ENCODE measurements around the gene SPRR1A.
"Not testable (repeated sequence)": the region's sequence is repeated elsewhere in the genome, so short reads cannot be mapped to it uniquely, and the experiment has no call there.

SPRR1A gene

DNA sequence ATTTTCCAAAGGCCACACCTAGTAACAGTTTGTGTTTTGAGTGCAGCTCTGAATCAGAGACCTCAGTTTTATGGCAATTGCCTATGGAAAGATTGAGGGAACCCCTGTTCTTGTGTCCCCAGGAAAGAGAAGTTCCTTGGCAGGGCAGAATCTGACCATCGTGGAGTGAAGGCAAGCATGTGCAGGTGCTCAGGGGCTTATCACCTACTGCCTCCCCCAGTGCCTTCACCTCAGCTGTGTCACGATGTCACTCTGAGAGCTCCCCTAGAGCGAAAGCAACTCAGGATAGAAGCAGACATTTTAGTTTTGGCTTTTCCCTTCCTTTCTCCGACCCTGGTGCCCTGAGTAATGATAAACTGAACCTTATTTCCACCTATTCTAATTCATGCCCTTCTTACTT, 1.8 kb upstream of the SPRR1A start:
- no peak overlapping the region for H3K27ac Mint-ChIP-seq
- ATAC-seq (replicated peaks), result no peak

DNA sequence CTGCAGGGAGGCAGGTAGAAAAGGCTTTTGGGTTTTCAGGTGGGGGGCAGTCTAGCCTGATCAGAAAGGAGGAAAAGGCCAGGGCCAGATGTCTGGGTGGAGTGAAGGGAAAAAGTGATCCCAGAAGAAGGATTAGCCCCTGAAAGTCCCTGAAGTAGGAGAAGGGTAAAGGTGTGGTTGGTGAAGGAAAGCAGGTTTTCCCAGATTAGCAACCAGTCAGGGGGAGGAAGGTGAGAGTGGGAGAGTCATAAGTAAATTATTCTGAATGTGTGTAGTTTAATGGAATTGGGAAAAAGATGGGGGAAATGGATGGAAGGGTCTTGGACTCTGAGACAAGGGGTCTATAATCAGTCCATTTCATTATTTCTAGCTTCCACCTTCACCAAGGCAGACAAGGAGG, 647 bp upstream of the SPRR1A start:
- no peak for DNase-seq
- Mint-ChIP-seq H3K27ac (no peak overlapping the region), H3K36me3 (ENCODE audit: insufficient read depth) (no peaks in the 10 kb centered on the region), H3K27me3 (peaks cover 53 to 69% of the 10 kb centered on the region in 2 donors), H3K4me1 (ENCODE audit: low read depth in 2 of 2) (no peaks in the 10 kb centered on the region), H3K4me3 (no peak overlapping the region), H3K9me3 (peaks cover 0 to 7% of the 10 kb centered on the region in 2 donors)
- no peak for ATAC-seq (replicated peaks)

More for the DNA sequence above, 1.8 kb upstream of the SPRR1A start:
- DNase-seq, result no peak
- Mint-ChIP-seq H3K36me3 (ENCODE audit: insufficient read depth) (no peaks in the 10 kb centered on the region), H3K9me3 (peaks cover 0 to 7% of the 10 kb centered on the region in 2 donors), H3K27me3 (peaks cover 50 to 71% of the 10 kb centered on the region in 2 donors), H3K4me1 (ENCODE audit: low read depth in 2 of 2) (no peaks in the 10 kb centered on the region), H3K4me3 (no peak overlapping the region)

DNA sequence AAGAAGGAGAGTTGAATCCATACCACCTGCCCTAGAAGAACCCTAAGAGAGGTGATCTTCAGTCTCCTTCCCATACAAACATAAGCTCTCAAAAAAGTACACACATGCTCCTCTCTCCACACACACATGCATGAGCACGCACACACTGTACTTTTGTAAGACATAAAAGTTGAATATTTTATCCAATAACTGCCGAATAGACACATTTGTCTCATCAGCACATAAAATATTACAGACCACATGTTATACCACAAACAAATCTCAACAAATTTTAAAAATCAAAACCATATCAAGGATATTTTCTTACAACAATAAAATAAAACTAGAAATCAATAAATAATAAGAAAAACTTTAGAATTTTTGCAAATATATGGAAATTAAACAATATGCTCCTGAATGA, 2.7 kb downstream of the SPRR1A start:
- Mint-ChIP-seq H3K9me3 (peaks cover 0 to 7% of the 10 kb centered on the region in 2 donors), H3K27me3 (peaks cover 47 to 51% of the 10 kb centered on the region in 2 donors), H3K4me1 (ENCODE audit: low read depth in 2 of 2) (no peaks in the 10 kb centered on the region), H3K4me3 (no peak overlapping the region), H3K27ac (no peak overlapping the region), H3K36me3 (ENCODE audit: insufficient read depth) (no peaks in the 10 kb centered on the region)
- ATAC-seq (replicated peaks) (no peak), DNase-seq (no peak)

DNA sequence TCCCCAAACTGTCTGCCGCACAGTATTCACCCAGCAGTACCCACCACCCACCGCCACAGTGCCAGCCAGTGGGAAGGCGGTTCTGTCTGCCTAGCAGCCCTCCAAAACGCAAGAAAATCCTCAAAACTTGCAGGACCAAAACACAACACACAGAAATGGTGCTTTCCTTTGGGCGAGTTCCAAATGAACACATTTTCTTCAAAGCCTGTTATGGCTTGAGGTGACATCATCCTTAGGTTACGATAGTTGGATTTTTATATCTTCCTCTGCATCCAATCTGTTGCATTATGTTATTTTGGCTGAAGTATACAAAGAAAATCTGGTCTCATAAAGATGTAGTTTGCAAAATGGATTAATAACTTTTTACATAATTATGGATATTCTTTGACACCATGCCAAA, 9.3 kb downstream of the SPRR1A start:
- no peaks in the 10 kb centered on the region for H3K36me3 Mint-ChIP-seq (ENCODE audit: insufficient read depth)
- H3K27me3 Mint-ChIP-seq, result peaks cover 20 to 56% of the 10 kb centered on the region in 2 donors
- no peaks in the 10 kb centered on the region for H3K4me1 Mint-ChIP-seq (ENCODE audit: low read depth in 2 of 2)
- no peak for ATAC-seq (replicated peaks)
- no peak overlapping the region for H3K27ac Mint-ChIP-seq
- no peak for DNase-seq
- no peaks in the 10 kb centered on the region for H3K9me3 Mint-ChIP-seq
- H3K4me3 Mint-ChIP-seq, result no peak overlapping the region

DNA sequence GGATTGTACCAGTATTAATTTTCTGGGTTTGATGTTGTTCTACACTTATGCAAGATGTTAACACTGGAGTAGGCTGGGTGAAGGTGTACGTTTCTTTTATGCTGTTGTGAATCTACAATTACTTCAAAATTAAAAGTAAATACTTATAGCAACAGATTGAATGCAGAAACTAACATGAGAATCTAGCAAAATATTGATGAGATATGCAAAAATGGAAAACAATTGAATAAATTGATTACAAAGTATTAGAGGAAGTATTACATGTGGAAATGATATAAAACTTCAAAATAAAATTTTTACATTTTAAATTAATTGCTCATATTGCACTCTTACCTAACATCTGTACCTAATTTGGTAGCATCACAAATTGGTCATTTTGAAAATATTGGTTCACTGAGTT, 12.0 kb downstream of the SPRR1A start:
- H3K36me3 Mint-ChIP-seq (ENCODE audit: insufficient read depth), result no peaks in the 10 kb centered on the region
- H3K4me3 Mint-ChIP-seq, result no peak overlapping the region
- ATAC-seq (replicated peaks) (no peak), DNase-seq (no peak)
- H3K27ac Mint-ChIP-seq, result no peak overlapping the region
- no peaks in the 10 kb centered on the region for H3K9me3 Mint-ChIP-seq
- peaks cover 29 to 58% of the 10 kb centered on the region in 2 donors for H3K27me3 Mint-ChIP-seq
- no peaks in the 10 kb centered on the region for H3K4me1 Mint-ChIP-seq (ENCODE audit: low read depth in 2 of 2)

DNA sequence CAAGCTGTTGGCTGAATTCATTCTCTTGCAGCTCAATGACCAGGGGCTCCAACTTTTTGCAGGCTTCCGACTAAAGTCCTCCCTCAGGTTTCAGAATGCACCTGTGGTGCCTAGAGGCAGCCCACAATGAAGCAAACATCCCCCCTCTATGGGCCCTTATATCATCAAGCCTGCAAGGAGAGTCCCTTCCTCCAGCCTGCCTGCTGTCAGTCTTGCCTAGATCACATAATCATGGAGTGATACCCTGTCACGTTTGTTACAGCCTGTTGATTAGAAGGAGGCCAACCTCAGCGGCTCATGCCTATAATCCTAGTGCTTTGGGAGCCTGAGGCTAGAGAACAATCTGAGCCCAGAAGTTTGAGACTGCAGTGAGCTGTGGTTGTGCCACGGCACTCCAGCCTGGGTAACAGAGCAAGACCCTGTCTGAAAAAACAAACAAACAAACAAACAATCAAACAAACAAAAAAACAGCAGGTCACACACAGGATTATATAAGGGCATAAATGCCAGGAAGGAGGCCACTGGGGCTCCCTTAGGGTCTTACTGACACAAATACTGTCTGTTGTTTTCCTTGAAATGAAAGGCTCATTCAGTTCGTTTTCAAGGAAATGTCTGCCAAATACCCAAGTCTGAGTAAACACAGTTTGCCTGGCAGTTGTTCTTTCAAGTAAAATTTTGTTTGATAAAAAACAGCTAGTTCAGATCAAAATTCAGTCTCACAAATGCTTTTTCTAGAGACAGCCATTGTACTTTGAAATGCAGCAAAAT, 12.9 kb downstream of the SPRR1A start:
- Mint-ChIP-seq H3K4me1 (ENCODE audit: low read depth in 2 of 2) (no peaks in the 10 kb centered on the region), H3K27me3 (peaks cover 39 to 59% of the 10 kb centered on the region in 2 donors)
- no peak for ATAC-seq (replicated peaks)

DNA sequence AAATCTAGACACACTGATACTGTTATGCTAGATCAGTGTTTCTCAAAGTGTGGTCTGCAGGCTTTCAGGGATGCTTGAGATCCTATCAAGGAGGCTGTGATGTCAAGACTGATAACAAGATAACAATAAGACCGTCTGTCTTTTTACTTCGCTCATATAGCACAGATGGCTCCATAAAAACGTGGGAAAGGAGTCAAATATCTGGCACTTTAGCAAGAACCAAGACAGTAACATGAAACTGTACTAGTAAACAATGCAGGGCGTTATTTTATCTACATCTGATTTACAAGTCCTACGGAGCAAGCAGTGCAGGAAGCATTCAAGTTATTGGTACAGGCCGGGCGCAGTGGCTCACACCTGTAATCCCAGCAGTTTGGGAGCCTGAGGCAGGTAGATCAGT, 14.0 kb downstream of the SPRR1A start:
- ATAC-seq (replicated peaks) (no peak), DNase-seq (no peak)
- Mint-ChIP-seq H3K4me1 (ENCODE audit: low read depth in 2 of 2) (no peaks in the 10 kb centered on the region), H3K36me3 (ENCODE audit: insufficient read depth) (no peaks in the 10 kb centered on the region), H3K27me3 (peaks cover 41 to 58% of the 10 kb centered on the region in 2 donors), H3K4me3 (no peak overlapping the region), H3K9me3 (no peaks in the 10 kb centered on the region), H3K27ac (no peak overlapping the region)

More for the DNA sequence above, 12.9 kb downstream of the SPRR1A start:
- DNase-seq, result no peak
- no peak overlapping the region for H3K4me3 Mint-ChIP-seq
- no peaks in the 10 kb centered on the region for H3K9me3 Mint-ChIP-seq
- no peaks in the 10 kb centered on the region for H3K36me3 Mint-ChIP-seq (ENCODE audit: insufficient read depth)
- no peak overlapping the region for H3K27ac Mint-ChIP-seq

DNA sequence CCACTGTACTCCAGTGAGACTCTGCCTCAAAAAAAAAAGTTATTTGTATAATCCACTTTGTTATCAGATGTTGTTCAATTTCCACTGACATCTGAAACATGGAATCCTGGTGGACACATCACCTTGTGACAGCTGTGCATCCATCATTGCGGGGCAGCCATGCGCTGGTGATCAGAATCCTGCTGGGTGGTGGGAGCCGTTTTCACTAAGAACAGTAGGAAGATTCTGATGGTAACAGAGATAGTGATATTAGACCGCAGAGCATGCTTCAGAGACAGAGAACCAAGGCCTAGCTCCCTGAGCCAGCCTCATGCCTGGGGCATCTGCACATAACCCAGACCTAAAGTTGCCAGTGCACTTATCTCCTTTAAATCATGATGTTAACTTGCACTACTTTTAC, 14.6 kb downstream of the SPRR1A start:
- Mint-ChIP-seq H3K9me3 (no peaks in the 10 kb centered on the region), H3K36me3 (ENCODE audit: insufficient read depth) (no peaks in the 10 kb centered on the region), H3K27me3 (peaks cover 36 to 53% of the 10 kb centered on the region in 2 donors), H3K4me3 (no peak overlapping the region), H3K27ac (no peak overlapping the region), H3K4me1 (ENCODE audit: low read depth in 2 of 2) (no peaks in the 10 kb centered on the region)
- DNase-seq (no peak), ATAC-seq (replicated peaks) (no peak)

DNA sequence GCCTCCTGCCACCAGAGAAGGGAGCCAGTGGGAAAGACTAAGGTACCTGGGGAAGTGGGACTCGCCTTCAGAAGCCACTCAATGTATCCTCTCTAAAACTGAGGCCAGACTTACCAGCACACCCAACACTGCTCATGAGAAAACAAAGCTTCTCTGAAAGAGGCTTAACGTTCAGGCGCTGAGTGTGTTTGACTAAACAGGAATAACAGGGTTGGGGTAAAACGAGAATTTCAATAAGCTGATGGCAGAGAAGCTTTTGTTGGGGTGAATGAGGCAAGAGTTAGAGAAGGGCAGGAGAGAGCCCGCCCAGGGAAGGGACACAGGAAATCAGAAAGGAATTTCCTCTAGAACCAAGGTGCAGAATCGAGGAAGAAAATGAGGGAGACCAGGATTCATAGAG, 15.9 kb downstream of the SPRR1A start:
- no peak overlapping the region for H3K27ac Mint-ChIP-seq

DNA sequence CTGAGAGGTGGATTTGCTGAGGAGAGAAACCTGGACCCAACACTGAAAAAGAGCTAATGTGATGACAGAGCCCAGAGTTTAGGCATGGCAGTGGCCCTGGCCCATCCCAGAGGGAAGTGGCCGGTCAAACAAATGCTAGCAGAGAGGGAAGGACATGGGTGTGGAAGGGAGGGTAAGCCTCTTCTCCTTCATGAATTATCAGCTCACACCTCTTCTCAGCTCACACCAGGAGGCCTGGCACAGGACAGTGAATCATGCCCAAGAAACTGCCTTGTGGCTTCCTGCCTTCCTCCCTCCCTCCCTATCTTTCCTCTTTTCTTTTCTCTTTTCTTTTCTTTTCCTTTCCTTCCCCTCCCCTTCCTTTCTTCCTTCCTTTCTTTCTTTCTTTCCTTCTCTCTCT, 16.4 kb downstream of the SPRR1A start:
- Mint-ChIP-seq H3K27me3 (peaks cover 36 to 54% of the 10 kb centered on the region in 2 donors), H3K27ac (no peak overlapping the region), H3K36me3 (ENCODE audit: insufficient read depth) (no peaks in the 10 kb centered on the region), H3K4me1 (ENCODE audit: low read depth in 2 of 2) (no peaks in the 10 kb centered on the region), H3K9me3 (no peaks in the 10 kb centered on the region), H3K4me3 (no peak overlapping the region)
- ATAC-seq (replicated peaks), result no peak
- DNase-seq, result no peak

More for the DNA sequence above, 15.9 kb downstream of the SPRR1A start:
- Mint-ChIP-seq H3K27me3 (peaks cover 36 to 59% of the 10 kb centered on the region in 2 donors), H3K36me3 (ENCODE audit: insufficient read depth) (no peaks in the 10 kb centered on the region), H3K9me3 (no peaks in the 10 kb centered on the region), H3K4me3 (no peak overlapping the region), H3K4me1 (ENCODE audit: low read depth in 2 of 2) (no peaks in the 10 kb centered on the region)
- DNase-seq (no peak), ATAC-seq (replicated peaks) (no peak)

DNA sequence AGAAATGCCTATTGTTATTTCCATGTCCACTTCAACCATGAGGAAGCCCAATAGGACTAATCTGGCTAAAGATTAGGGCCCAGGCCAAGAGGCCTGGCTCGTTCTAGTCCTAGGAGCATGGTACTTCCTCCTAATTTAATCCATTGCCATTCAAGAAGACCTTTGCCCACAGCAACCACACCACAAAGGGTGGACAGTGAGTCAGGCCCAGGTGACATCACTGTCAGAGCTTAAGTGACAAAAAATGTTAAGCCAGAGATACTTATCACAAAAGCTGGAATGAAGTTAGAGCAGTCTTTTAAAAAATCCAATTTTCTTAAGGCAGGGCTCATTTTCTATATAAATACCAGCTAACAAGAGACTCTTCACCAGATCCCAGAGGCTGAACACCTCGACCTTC, 17.5 kb downstream of the SPRR1A start, which contains the start of gene SPRR3:
Gene SPRR3 (plus strand): TSS at position 368 of the 400 bp plus-strand sequence. CDS start 1,272 bp downstream, outside the sequence.
- H3K4me1 Mint-ChIP-seq (ENCODE audit: low read depth in 2 of 2), result no peaks in the 10 kb centered on the region
- H3K27me3 Mint-ChIP-seq, result peaks cover 36 to 49% of the 10 kb centered on the region in 2 donors
- H3K4me3 Mint-ChIP-seq, result no peak within 1 kb of the TSS
- ATAC-seq (replicated peaks), result no peak
- no peak for DNase-seq
- no peaks in the 10 kb centered on the region for H3K9me3 Mint-ChIP-seq
- no peaks in the 10 kb centered on the region for H3K36me3 Mint-ChIP-seq (ENCODE audit: insufficient read depth)
- no peak within 1 kb of the TSS for H3K27ac Mint-ChIP-seq

DNA sequence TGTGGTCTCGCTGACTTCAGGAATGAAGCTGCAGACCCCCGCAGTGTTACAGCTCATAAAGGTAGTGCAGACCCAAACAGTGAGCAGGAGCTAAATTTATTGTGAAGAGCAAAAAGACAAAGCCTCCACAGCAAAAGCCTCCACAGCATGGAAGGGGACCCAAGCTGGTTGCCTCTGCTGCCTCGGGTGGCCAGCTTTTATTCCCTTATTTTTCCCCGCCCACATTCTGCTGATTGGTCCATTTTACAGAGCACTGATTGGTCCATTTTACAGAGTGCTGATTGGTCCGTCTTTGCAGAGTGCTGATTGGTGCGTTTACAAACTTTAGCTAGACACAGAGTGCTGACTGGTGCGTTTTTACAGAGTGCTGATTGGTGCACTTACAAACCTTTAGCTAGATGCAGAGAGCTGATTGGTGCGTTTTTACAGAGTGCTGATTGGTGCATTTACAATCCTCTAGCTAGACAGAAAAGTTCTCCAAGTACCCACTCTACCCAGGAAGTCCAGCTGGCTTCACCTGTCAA, 27.4 kb downstream of the SPRR1A start:
- not testable (repeated sequence) for H3K9me3 Mint-ChIP-seq; DNase-seq; H3K4me3 Mint-ChIP-seq; H3K27ac Mint-ChIP-seq; H3K36me3 Mint-ChIP-seq (ENCODE audit: insufficient read depth); ATAC-seq (replicated peaks); H3K4me1 Mint-ChIP-seq (ENCODE audit: low read depth in 2 of 2)
- H3K27me3 Mint-ChIP-seq, result peaks cover 5 to 19% of the 10 kb centered on the region in 2 donors

DNA sequence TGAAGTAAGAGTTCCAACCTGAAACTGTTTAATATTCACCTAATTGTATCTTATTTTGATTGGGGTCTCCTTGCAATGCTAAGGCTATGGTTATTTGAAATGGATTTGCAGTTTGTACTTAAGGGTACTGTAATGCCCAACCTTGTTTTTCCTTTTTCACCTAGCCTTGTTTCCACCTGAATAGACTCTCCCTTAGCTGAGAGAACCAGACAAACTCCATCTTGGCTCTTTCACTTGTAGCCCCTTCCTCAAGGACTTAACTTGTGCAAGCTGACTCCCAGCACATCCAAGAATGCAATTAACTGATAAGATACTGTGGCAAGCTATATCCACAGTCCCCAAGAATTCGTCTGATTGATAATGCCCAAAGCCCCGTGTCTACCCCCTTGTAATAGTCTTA, 37.9 kb downstream of the SPRR1A start:
- not testable (repeated sequence) for H3K4me1 Mint-ChIP-seq (ENCODE audit: low read depth in 2 of 2); DNase-seq; H3K9me3 Mint-ChIP-seq; H3K27ac Mint-ChIP-seq; ATAC-seq (replicated peaks); H3K36me3 Mint-ChIP-seq (ENCODE audit: insufficient read depth); H3K4me3 Mint-ChIP-seq
- H3K27me3 Mint-ChIP-seq, result peaks cover 41 to 65% of the 10 kb centered on the region in 2 donors

DNA sequence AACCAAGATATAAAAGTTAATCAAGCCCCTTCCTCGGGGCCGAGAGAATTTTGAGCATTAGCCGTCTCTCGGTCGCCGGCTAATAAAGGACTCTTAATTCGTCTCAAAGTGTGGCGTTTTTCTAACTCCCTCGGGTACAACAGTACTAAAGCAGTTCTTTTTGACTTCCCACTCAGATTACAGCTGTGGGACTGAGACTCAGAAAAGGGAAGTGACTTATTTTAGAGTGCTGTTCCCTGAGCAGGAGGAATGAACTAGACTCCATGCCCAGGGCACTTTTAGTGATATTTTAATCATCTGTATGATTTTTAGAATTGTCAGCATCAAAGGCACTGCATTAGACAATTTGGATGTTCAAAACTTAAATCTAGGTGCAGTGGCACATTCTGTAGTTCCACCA, 38.5 kb downstream of the SPRR1A start:
- not testable (repeated sequence) for H3K4me1 Mint-ChIP-seq (ENCODE audit: low read depth in 2 of 2); H3K9me3 Mint-ChIP-seq; H3K4me3 Mint-ChIP-seq; DNase-seq; H3K27ac Mint-ChIP-seq; H3K36me3 Mint-ChIP-seq (ENCODE audit: insufficient read depth); ATAC-seq (replicated peaks)
- peaks cover 41 to 67% of the 10 kb centered on the region in 2 donors for H3K27me3 Mint-ChIP-seq
